Measurements from ENCODE around the gene TFDP1.

TFDP1 gene

GRCh38 chr13:113631341-113632095 is 47.0 kb downstream of the TFDP1 start:
- no peak for DNase-seq (ENCODE audit: extremely low read depth, insufficient read length)
- Histone ChIP-seq H3K4me3 (replicated peaks; ENCODE audit: low read depth, low read length) (no peak overlapping the region), H3K36me3 (ENCODE audit: control insufficient read depth, insufficient read depth, low read length) (peaks cover 43% of the 10 kb centered on the region), H3K27me3 (replicated peaks; ENCODE audit: control insufficient read depth, insufficient read depth, low read length) (no peaks in the 10 kb centered on the region)
- TF ChIP-seq CTCF (IDR thresholded peaks at IDR 0.05; ENCODE audit: insufficient read depth, low read length, poor library complexity, severe bottlenecking), result no peak

GRCh38 chr13:113632706-113633484 is 48.3 kb downstream of the TFDP1 start:
- no peak for DNase-seq (ENCODE audit: extremely low read depth, insufficient read length)
- H3K27me3 ChIP-seq (replicated peaks; ENCODE audit: control insufficient read depth, insufficient read depth, low read length), result no peaks in the 10 kb centered on the region
- H3K36me3 ChIP-seq (ENCODE audit: control insufficient read depth, insufficient read depth, low read length), result peaks cover 51% of the 10 kb centered on the region
- H3K4me3 ChIP-seq (replicated peaks; ENCODE audit: low read depth, low read length), result no peak overlapping the region
- no peak for TF ChIP-seq CTCF (IDR thresholded peaks at IDR 0.05; ENCODE audit: insufficient read depth, low read length, poor library complexity, severe bottlenecking)

GRCh38 chr13:113633485-113633873 is 48.9 kb downstream of the TFDP1 start:
- no peaks in the 10 kb centered on the region for H3K27me3 ChIP-seq (replicated peaks; ENCODE audit: control insufficient read depth, insufficient read depth, low read length)
- no peak overlapping the region for H3K4me3 ChIP-seq (replicated peaks; ENCODE audit: low read depth, low read length)
- no peak for DNase-seq (ENCODE audit: extremely low read depth, insufficient read length)
- no peak for TF ChIP-seq CTCF (IDR thresholded peaks at IDR 0.05; ENCODE audit: insufficient read depth, low read length, poor library complexity, severe bottlenecking)
- H3K36me3 ChIP-seq (ENCODE audit: control insufficient read depth, insufficient read depth, low read length), result peaks cover 51% of the 10 kb centered on the region

GRCh38 chr13:113634279-113635047 is 49.9 kb downstream of the TFDP1 start:
- no peak overlapping the region for H3K4me3 ChIP-seq (replicated peaks; ENCODE audit: low read depth, low read length)
- DNase-seq (ENCODE audit: extremely low read depth, insufficient read length), result no peak
- H3K27me3 ChIP-seq (replicated peaks; ENCODE audit: control insufficient read depth, insufficient read depth, low read length), result no peaks in the 10 kb centered on the region
- peaks cover 54% of the 10 kb centered on the region for H3K36me3 ChIP-seq (ENCODE audit: control insufficient read depth, insufficient read depth, low read length)
- TF ChIP-seq CTCF (IDR thresholded peaks at IDR 0.05; ENCODE audit: insufficient read depth, low read length, poor library complexity, severe bottlenecking), result no peak

GRCh38 chr13:113635048-113635420 is 50.5 kb downstream of the TFDP1 start:
- no peak overlapping the region for H3K4me3 ChIP-seq (replicated peaks; ENCODE audit: low read depth, low read length)
- DNase-seq (ENCODE audit: extremely low read depth, insufficient read length), result no peak
- H3K27me3 ChIP-seq (replicated peaks; ENCODE audit: control insufficient read depth, insufficient read depth, low read length), result no peaks in the 10 kb centered on the region
- H3K36me3 ChIP-seq (ENCODE audit: control insufficient read depth, insufficient read depth, low read length), result peaks cover 54% of the 10 kb centered on the region
- no peak for TF ChIP-seq CTCF (IDR thresholded peaks at IDR 0.05; ENCODE audit: insufficient read depth, low read length, poor library complexity, severe bottlenecking)

All from GM06990 (cell line).